ENCODE measurements around the gene ABCB8.
A peak's percentile ranks its signal among the peaks of the same experiment; 100 is the strongest.

The ABCB8 gene

DNA sequence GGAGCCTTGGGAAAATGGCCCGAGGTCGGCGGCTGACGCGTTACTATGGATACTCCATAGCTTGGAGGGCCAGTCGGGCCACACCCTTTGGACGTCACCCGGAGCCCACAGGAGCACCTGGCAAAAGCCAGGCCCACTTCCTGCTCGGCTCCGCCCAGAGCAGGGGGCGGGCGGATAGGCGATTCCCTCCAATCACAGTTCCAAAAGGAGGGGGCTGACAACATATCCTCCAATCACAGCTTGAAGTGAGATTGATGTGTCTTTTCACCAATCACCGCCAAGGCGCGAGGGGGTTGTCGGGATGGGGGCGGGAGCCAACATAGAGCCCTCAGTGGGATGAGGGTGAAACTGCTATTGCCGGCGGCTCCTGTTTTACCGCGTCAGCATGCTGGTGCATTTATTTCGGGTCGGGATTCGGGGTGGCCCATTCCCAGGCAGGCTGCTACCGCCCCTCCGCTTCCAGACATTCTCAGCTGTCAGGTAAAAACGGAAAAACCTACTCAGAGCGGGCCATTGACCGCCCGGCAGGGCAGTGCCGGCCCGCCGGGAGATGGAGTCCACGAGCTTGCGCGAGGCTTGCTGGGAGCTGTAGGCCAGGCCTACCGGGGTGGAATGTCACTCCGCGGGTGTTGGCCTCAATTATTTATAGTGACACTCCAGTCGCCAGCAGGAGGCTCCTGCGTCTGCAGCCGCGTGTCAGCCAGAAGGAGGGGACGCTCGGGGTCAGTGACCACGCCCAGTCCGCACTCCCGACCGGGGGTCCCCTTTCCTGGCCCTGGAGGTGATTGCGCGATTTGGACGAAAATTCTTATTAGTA, at the start of gene ABCB8:
Gene ABCB8 (plus strand): TSS at position 320 of the 817 bp plus-strand sequence. CDS start 66 bp downstream, at position 386.
- peak; percentile 98 for DNase-seq

DNA sequence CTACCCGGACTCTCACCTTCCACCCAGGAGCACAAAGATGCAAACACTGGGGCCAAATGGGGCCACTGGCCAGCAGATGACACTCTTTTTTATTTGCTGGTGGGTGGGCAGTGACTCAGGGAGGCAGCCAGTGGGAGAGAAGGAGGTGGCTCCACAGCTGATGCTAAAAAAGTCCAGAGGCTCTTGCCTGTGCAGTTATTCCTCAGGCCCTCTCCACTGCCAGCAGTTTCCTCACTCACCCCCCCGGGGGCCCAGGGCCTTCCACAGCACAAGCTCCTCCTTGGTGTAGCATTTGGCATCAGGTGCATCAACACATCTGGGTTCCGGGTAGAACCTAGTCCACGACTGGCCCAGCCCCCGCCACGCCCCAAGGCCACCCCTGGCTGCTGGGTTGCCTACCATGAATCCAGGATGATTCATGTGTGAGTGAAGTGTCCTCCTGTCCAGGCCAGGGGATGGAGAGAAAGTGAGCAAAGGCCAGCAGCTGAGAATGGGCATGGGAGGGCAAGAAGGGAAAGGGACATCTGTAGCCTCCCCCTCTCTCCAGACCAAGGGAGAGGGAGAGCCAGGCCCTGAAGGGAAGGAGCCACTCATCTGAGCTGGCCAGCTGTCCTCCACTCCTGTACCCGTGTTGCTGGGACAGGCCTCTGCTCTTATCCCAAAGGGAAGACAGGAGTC, 48.4 kb upstream of the ABCB8 start:
- DNase-seq, result no peak

DNA sequence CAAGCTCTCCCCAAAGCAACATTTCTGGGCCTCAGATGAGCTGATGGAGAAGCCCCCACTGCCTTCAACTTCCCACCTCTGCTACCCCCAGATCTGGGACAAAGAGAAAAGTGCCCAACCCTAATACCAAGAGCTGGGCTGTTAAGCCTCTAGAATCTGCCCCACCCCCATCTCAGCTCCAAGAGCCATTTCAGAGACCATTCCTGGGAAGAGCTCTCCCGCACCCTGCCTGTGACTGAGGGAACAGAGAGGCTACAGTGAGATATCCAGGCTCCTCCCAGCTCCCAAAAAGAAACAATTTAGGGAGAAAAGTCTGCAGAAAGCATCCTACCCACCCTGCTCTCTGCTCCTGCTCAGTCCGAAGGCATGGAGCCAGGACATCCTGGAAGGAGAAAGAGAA, 47.6 kb upstream of the ABCB8 start:
- no peak for DNase-seq

DNA sequence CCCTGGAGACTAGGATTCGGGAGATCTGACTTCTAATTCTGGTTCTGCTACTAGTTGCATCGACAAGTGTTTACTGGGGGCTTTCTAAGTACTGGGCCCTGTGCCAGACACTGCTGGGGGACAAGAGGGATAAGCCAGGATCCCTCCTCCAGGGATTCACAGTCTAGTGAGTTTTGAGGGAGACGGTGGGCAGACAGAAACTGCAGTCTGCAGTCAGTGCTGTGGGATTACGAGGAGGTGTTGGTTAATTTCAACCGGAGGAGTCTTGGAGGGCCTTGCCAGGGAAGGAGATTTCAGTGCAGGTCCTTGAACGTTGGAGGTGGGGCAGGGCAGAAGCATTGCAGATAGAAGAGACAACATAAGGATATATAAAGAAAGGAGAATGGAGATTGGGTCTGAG, 46.6 kb upstream of the ABCB8 start:
- DNase-seq, result no peak

DNA sequence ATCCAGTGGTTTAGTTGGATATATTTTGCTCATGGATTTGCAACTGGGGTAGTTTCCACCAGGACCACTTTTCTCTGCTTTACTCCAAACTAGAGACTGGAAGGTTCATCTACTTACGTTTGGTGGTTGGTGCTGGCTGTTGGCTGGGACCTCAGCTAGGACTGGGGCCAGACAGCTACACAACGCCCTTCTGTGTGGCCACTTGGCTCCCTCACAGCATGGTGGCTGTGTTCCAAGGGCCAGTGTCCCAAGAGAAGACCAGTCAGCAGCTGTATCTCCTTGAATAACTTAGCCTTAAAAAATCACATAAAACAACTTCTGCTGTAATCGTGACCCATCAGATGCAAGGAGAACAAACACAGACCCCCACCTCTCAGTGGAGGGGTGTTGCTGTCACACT, 45.9 kb upstream of the ABCB8 start:
- DNase-seq, result no peak

DNA sequence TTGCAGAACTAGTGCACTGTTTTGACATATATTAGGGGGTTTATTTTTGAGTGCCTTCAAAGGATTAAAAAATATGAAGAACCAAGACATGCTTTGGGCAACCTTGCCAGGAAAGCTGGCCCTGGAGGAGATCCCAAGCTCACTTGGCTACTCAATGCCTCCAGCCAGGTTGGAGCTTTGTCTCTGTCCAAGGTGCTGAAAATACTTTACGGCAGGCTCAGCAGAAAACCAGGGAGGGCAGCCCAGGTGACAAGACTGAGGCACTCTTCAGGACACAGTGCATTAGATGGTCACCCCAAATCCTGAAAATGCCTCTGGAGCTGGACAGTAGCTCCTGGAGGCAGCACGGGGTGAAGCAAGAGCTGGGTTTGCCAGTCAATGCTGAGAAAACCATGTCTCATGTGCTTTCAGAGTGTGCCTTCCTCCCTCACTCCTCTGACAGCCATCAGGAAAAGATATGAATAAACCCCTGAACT, 44.3 kb upstream of the ABCB8 start:
- DNase-seq, result no peak

DNA sequence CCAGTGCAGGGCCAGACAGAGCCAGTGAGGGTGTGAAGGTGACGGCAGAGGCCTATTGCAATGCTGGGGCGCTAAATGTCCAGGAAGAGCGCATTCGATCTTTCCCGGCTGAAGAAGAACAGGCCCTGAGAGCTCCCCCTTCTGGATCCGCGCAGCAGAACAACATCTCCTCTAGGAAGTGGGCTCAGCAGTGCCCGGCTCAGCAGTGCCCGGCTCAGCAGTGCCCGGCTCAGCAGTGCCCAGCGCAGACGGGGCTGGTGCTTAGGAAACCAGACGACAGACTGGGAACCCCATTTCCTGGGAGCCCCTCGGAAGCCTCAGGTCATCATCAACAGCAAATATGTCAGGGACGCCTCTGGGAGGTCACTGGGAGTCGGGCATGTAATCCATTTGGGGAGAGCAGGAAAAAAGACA, 42.1 kb upstream of the ABCB8 start:
- peak; percentile 48 for DNase-seq

DNA sequence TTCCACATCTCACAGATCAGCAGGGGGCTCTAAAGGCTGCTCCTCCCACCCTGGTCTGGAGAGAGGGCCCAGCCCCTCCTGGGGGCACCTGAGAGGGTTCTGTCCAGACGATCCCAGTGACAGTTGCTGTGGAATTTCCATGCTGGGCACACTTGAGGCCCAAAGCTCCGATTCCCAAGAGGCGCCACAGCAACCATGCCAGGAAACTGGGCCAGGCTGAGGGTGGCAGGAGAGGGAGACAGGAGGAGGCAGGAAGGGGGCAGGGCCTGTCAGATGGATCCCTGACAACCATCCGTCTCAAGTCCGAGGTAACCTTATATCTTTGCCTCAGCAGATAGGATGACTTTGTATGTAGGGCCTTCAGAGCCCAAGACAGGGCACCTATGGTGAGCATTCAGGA, 41.7 kb upstream of the ABCB8 start:
- DNase-seq, result no peak

DNA sequence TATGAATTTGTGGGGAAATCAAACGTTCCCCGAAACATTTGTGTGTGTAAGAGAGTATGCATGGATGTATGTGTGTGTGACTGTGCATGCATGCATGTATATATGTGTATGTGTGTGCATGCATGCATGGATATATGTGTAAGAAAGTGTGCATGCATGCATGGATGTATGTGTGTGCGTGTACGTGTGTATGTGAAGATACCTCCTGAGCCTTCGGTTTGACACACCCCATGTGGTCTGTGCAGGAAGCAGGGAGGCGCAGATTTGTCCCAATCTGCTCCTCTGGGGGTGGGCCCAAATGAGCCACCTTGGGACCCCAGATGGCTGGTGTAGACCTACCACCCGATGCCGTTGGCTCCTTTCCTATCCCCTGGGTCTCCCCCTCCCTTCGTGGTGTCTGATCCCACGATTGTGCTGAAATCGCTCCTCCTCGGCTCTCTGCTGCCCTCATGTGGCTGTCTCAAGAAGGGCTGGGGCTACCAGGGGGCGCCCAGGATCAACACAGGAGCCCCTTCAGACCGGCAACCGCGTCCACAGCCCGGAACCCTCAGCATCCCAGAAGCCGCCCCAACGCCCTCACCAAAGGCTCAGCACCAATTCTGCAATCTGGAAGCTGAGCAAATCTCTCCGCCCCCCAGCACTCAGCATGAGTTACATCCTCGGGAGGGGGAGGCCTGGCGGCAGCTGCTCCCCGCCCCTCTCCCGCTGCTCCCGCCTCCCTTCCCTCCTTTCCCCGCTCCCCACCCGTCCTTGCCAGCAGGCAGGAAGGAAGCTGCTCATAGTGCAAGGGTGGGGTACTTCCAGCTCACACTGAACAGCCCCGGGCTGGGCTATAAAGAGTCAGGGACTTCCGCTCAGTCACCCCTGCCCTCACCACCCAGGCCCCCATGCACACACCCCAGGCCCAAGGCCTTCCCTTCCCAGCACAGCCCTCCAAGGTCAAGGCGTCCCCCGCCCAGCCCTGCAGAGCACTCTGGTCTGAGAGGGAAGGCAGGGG, 39.7 kb upstream of the ABCB8 start:
- peak; percentile 70 for DNase-seq

DNA sequence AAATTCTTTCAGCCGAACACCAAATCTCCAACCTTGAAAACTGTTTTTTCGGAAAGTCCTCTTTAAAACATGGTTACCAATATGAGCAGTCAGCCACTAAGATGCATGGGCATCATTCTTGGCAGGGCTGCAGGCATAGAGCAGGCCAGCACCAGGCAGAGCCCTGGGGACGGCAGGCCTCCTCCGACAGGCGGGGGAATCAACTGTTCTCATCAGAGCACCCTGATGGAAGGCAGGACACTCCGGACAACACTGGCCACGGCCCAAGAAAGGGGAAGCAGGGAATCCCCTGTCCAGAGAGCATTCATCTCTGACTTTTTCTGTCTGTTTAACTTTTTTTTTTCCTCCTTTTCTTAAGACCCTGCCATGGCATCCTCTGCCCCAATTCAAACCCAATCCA, 38.8 kb upstream of the ABCB8 start:
- DNase-seq, result no peak

DNA sequence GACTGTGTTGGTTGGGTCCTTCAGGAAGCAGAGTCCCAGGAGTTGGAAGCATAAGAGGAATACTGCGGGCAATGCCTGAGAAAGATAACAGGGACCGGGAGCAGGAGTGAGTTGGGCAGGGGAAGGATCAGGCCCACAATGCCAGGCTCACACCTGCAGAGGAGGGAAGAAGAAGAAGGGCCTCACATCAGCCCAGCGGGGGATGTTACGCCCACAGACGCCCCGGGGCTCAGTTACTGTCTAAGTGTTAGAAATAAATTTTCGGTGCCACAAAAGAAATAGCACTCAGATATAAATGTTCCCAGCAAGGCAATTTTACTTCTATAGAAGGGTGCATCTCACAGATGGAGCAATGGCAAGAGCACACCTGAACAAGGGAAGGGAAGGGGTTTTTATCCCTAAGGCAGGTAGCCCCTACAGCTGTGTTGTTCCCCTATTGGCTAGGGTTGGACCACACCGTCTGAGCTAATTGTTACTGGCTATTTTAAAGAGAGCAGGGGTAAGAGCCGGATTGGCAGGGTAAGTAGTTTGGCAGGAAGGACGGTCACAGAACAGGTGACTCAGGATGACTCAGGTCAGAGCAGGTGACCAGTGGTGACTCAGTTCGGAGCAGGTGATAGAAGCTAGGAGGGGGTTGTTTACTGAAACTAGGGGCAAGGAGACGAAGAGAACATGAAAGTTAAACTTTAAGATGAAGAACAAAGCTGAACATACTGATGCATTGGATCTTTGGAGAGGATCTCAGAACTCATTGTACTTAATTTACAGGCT, 37.6 kb upstream of the ABCB8 start, which contains the start of gene NOS3:
Gene NOS3 (plus strand): TSS at position 602 of the 771 bp plus-strand sequence. CDS start 2,787 bp downstream, outside the sequence.
- no peak for DNase-seq

DNA sequence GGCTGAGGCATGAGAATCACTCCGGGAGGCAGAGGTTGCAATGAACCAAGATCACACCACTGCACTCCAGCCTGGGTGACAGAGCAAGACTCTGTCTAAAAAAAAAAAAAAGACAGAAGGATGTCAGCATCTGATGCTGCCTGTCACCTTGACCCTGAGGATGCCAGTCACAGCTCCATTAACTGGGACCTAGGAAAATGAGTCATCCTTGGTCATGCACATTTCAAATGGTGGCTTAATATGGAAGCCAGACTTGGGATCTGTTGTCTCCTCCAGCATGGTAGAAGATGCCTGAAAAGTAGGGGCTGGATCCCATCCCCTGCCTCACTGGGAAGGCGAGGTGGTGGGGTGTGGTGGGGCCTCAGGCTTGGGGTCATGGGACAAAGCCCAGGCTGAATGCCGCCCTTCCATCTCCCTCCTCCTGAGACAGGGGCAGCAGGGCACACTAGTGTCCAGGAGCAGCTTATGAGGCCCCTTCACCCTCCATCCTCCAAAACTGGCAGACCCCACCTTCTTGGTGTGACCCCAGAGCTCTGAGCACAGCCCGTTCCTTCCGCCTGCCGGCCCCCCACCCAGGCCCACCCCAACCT, 36.1 kb upstream of the ABCB8 start:
- DNase-seq, result no peak

DNA sequence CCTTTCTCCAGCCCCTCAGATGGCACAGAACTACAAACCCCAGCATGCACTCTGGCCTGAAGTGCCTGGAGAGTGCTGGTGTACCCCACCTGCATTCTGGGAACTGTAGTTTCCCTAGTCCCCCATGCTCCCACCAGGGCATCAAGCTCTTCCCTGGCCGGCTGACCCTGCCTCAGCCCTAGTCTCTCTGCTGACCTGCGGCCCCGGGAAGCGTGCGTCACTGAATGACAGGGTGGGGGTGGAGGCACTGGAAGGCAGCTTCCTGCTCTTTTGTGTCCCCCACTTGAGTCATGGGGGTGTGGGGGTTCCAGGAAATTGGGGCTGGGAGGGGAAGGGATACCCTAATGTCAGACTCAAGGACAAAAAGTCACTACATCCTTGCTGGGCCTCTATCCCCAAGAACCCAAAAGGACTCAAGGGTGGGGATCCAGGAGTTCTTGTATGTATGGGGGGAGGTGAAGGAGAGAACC, 35.4 kb upstream of the ABCB8 start:
- no peak for DNase-seq

DNA sequence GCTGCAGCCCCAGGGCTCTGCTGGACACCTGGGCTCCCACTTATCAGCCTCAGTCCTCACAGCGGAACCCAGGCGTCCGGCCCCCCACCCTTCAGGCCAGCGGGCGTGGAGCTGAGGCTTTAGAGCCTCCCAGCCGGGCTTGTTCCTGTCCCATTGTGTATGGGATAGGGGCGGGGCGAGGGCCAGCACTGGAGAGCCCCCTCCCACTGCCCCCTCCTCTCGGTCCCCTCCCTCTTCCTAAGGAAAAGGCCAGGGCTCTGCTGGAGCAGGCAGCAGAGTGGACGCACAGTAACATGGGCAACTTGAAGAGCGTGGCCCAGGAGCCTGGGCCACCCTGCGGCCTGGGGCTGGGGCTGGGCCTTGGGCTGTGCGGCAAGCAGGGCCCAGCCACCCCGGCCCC, 34.7 kb upstream of the ABCB8 start:
- DNase-seq, result no peak

DNA sequence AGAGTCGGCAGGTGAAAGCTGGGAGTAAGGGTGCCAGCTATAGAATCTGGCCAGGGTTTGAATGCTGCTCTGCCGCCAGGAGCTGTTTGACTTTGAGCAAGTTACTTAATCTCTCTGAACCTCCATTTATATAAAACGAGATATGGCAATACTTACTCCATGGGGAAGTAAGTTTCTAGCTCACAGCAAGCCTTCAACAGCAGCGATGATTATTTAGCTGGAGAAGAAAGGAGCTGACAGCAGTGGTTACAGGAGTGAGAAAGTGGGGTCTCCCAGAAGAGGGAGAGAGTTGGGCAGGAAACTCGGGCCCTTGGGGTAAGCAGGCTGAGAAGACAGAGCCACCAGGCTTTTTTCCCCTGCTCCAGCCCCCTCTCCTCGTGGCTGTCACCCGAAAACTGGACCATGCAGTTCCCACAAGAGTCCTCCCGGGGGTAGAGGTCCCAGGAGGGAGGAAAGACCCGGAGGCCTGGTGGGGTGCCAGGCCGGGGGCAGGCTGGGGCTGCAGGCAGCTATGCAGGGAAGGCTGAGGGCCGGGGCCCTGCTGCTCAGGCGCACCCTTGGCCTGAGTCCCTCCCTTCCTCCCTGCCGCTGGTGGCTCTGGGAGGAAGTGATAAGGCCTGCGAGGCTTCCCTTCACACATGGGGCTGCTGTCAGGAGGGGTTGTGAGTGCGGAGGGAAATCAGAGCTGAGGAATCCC, 34.0 kb upstream of the ABCB8 start:
- no peak for DNase-seq

DNA sequence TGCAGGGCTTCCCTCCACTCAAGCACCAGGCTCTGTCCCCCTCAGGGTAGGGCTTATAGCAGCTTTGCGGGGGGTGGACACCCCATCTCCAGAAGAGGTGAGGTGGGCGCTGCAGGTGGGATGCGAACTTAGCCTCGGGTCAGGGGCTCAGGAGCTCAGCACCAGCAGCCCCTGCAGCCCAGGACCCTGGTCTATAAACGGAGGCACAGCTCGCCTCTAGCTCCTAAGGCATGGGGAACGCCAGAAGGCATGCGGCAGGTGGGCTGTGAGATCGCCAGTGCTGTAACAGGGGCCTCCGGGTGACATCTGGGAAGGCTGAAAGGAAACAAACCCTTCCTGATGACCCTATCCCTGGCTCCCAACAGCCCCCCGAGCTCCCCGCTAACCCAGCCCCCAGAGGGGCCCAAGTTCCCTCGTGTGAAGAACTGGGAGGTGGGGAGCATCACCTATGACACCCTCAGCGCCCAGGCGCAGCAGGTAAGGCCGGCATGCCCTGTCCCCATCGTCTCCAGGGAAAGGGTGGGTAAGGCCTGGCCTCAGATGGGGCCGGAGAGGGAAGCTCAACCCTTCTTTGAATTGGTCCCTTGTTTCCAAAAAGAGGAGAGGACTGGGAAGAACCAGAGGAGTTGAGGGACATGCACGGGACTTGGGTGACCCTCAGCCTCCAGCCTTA, 33.3 kb upstream of the ABCB8 start:
- DNase-seq, result no peak

DNA sequence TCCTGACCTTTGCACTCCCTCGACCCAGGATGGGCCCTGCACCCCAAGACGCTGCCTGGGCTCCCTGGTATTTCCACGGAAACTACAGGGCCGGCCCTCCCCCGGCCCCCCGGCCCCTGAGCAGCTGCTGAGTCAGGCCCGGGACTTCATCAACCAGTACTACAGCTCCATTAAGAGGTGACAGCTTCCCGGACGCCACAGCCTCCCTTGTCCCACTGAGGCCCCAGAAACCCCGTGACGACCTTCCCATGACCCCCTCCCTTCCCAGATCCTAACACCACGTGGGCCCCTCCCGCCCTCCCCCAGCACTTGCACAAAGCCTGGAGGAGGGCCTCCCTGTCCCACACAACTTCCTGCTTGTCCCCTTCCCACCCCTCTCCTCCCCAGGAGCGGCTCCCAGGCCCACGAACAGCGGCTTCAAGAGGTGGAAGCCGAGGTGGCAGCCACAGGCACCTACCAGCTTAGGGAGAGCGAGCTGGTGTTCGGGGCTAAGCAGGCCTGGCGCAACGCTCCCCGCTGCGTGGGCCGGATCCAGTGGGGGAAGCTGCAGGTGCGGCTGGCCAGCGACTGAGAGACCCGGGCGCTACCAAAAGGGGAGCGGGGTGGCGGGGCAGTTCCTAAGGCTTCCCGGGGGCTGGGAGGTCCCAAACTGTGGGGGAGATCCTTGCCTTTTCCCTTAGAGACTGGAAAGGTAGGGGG, 31.7 kb upstream of the ABCB8 start:
- no peak for DNase-seq

DNA sequence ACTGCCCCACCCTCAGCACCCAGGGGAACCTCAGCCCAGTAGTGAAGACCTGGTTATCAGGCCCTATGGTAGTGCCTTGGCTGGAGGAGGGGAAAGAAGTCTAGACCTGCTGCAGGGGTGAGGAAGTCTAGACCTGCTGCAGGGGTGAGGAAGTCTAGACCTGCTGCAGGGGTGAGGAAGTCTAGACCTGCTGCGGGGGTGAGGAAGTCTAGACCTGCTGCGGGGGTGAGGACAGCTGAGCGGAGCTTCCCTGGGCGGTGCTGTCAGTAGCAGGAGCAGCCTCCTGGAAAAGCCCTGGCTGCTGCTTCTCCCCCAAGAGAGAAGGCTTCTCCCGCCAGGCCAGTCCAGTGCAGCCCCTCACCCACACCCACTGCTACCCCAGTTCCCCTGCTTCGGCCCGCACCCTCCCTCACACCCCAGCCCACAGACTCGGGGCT, 31.2 kb upstream of the ABCB8 start:
- DNase-seq, result no peak

DNA sequence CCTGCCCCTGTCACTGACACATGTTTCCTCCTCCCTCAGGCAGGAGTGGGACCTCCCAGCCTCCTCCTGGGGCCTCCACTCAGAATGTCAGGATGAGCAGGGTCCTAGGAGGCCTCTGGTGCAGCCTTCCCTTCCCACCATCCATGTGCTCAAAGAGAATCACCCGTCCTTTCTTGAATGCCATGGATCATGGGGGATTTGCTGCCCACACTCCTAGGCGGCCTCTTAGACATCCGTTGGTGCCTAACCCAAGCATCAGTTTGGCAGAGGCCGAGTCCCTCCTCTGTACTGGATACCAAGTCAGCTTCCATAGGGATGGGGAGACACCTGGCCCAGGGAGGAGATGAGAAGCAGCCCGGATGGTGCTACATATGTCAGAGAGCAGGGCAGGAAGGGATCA, 30.4 kb upstream of the ABCB8 start:
- no peak for DNase-seq

DNA sequence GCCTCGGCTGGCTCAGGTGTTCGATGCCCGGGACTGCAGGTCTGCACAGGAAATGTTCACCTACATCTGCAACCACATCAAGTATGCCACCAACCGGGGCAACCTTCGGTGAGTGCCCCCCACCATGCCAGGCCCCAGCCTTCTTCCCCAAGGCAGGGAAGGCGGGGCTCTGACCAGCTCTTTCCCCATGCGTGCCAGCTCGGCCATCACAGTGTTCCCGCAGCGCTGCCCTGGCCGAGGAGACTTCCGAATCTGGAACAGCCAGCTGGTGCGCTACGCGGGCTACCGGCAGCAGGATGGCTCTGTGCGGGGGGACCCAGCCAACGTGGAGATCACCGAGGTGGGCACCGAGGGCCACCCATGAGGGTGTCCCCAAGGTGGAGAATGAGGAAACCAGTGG, 29.9 kb upstream of the ABCB8 start:
- no peak for DNase-seq

Measured in stimulated activated CD4-positive, alpha-beta T cell treated with anti-CD3 and anti-CD28 coated beads, Interleukin-1b, Interleukin-23, amount 100 ng/mL, for 48 hours (primary cell).